WERI-Rb-1 (cell line): Measurements from ENCODE around the gene PDE10A.

ENCODE experiments used
- DNase-seq: peaks from one replicate; pipeline ENCODE4 v3.0.0-alpha.2; 2020
- H3K27ac ChIP-seq: fragments of 250-450 bp; sonication (Bioruptor Pico); 2 replicates; pipeline ENCODE4 v1.5.1; 2020; ENCODE audit warnings: mild to moderate bottlenecking, moderate library complexity
- H3K27me3 ChIP-seq: fragments of 250-450 bp; sonication (Bioruptor Pico); 2 replicates; pipeline ENCODE4 v1.5.1; 2021; ENCODE audit warnings: mild to moderate bottlenecking, low read depth, moderate library complexity; ENCODE audit not compliant: insufficient read depth, severe bottlenecking
- H3K36me3 ChIP-seq: fragments of 250-450 bp; sonication (Bioruptor Pico); 2 replicates; pipeline ENCODE4 v1.5.1; 2020; ENCODE audit warnings: mild to moderate bottlenecking, moderate library complexity
- H3K4me3 ChIP-seq: 2 replicates; pipeline ENCODE4 v1.5.1; 2011; ENCODE audit warnings: low read depth, mild to moderate bottlenecking, control low read depth, low read length
- H3K9me3 ChIP-seq: fragments of 250-450 bp; sonication (Bioruptor Pico); 2 replicates; pipeline ENCODE4 v1.5.1; 2021; ENCODE audit warnings: mild to moderate bottlenecking, moderate library complexity; ENCODE audit not compliant: severe bottlenecking
- CTCF ChIP-seq: IDR thresholded peaks from 2 replicates; pipeline ENCODE4 v1.5.1; 2011; ENCODE audit warnings: low read depth, mild to moderate bottlenecking, control low read depth, inconsistent platforms, low read length

The PDE10A gene

DNA sequence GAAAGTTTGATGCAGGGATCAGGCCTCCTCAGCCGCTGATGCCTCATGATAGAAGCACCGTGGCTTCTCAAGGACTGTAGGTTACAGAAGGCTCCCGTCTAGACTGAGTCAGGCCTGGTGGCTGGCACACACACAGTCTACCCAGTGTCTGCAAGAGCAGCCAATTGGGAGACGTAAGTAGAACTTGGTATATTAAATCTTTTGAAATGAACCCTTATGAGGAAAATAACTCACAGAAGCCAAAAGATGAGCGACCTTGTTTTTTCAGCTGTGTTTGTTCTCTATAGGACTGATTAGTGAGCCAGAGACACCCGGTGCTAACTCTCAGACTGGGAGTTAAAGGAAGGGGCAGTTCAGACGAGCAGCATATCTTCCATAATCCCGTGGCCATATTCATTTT is 5.9 kb upstream of the PDE10A start:
- Histone ChIP-seq H3K9me3 (no peaks in the 10 kb centered on the region), H3K36me3 (no peaks in the 10 kb centered on the region), H3K4me3 (no peak overlapping the region), H3K27me3 (peaks cover 93% of the 10 kb centered on the region), H3K27ac (no peak overlapping the region)
- no peak for TF ChIP-seq CTCF
- DNase-seq, result no peak

DNA sequence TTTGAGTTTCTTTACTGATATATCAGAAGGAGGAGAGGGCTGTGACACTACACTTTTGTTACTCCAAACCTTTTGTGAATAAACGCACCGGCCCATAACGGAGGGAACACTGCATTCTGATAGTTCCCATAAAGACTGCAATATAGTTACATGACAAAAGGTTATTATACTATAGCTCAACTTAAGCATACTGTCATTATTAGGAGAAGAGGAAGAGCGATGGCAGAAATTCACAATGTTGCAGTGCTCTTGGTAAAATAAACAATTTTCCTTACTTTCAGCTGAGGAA is 2.3 kb upstream of the PDE10A start:
- Histone ChIP-seq H3K4me3 (no peak overlapping the region), H3K27me3 (peaks cover 87% of the 10 kb centered on the region), H3K36me3 (no peaks in the 10 kb centered on the region), H3K9me3 (peaks cover 12% of the 10 kb centered on the region), H3K27ac (no peak overlapping the region)
- no peak for TF ChIP-seq CTCF
- no peak for DNase-seq

DNA sequence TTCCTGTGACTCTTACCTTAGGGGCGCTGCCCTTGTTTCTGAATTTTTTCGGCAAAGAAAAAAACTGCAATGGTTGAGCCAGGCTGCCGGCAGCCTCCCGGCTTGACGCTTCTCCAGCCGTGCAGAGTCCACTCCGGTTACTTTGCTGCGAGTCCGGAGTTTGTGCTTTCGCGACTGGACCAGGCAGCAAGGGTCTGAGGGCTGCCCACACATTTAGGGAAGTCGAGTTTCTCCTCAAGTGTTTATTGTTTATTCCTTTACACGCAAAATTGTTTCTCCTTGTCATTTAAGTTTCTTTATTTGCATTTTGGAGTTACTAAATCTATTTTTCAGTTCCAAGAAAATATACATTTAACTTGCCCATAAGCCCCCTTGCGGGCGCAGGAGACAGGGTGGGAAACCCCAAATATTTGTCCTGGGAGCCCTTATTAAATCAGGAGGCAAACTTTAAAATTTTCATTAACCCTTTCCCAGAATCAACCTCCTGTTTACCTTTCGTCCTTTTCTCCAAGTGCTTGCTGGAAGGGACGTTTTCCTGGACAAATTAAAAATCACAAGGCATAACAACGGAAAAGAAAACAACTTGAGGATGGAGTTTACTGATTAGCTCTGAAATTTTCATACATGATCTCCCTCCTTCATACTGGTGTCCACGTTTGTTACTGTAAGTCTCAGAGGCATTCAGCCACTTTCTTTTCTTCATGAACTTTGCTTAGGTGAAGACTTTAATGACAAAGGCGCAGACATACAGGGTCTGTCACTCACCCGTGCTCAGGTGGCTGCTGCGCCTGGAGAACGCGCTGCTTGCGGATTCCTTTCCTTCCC is 1.7 kb upstream of the PDE10A start:
- peaks cover 14% of the 10 kb centered on the region for H3K9me3 ChIP-seq
- no peak overlapping the region for H3K27ac ChIP-seq
- no peak overlapping the region for H3K4me3 ChIP-seq
- TF ChIP-seq CTCF, result no peak
- no peaks in the 10 kb centered on the region for H3K36me3 ChIP-seq
- H3K27me3 ChIP-seq, result peaks cover 87% of the 10 kb centered on the region
- no peak for DNase-seq

DNA sequence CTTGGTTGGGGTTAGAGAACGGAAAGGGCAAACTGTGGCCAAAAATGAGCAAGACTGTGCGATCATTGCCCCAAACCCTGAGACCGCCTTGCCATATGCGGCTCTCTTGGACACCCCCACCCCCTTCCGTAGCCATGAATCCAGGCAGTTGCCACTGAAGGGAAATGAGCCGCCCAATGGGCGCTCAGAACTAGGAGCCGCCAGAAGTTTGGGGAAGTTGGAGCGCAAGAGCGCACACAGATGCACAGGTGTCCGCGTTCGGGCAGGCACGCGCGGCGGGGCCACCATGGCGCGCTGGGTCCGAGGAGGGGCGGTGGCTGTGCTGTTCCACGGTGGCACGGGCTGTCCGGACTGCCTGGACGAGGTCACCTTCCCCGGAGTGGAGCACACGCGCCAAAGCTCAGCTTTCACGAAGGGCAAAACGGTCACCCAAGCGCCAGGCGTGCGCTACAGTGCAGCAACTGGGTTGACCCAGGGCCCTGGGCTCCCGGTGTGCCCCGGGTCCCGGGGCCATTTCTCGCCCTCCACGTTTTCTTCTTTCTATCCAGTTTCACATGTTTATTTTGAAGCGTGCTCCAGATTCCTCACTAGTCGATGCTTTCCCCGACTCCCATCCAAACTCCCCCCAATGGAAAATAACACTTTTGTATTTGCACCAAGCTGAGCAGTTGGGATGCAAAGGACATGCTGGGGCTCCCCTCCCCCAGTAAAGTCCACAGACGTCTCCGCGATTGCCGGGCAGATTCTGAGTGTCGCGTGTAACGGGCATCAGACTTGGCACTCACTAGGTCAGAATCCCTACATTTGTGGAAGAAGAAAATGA is 906 bp upstream of the PDE10A start:
- Histone ChIP-seq H3K27me3 (peaks cover 87% of the 10 kb centered on the region), H3K36me3 (no peaks in the 10 kb centered on the region), H3K4me3 (no peak overlapping the region), H3K9me3 (peaks cover 14% of the 10 kb centered on the region), H3K27ac (no peak overlapping the region)
- TF ChIP-seq CTCF, result no peak
- no peak for DNase-seq

GRCh38 chr6:165663377-165663735 is 315 bp upstream of the PDE10A start:
- no peak for TF ChIP-seq CTCF
- Histone ChIP-seq H3K36me3 (no peaks in the 10 kb centered on the region), H3K27ac (no peak overlapping the region), H3K9me3 (peaks cover 14% of the 10 kb centered on the region), H3K27me3 (peaks cover 91% of the 10 kb centered on the region), H3K4me3 (no peak overlapping the region)
- DNase-seq, result no peak
